Naive thymus-derived CD8-positive, alpha-beta T cell (primary cell): ENCODE data around the gene STK32B. TPM values are rescaled to one million over a fixed set of nuclear protein-coding genes. Genes with fewer than 3 reads are reported as not detected.

ENCODE experiments used
- ATAC-seq, 2 donors: fragments of 150-1000 bp; cut with Tn5 transposase in 1 of 2; sonication (Bioruptor Pico), chemical (Tn5 transposase) in 1 of 2; 1 replicate in 1 of 2; 2 replicates in 1 of 2; pipeline ENCODE4 v1.10.0; 2021; ENCODE audit warnings: mild to moderate bottlenecking in 2 of 2, moderate library complexity in 2 of 2
- POLR2A ChIA-PET: fragments of 350-600 bp; sonication (Branson Sonifier 250); formaldehyde crosslinking; loops from one replicate; lab custom pipeline; 2021; ENCODE audit warnings: antibody characterized with exemption; lab: Charles Lee
- DNase-seq, 10 donors: peaks; one replicate each; pipeline versions ENCODE4 v3.0.0 to v3.0.0-alpha.2; 2020 to 2022
- H3K27ac Mint-ChIP-seq, 10 donors: one replicate each; pipeline ENCODE4 v1.8.0; 2020 to 2022; ENCODE audit warnings: mild to moderate bottlenecking in 10 of 10, mixed read lengths in 10 of 10, moderate library complexity in 4 of 10, inconsistent platforms in 1 of 10
- H3K27me3 Mint-ChIP-seq, 5 donors: one replicate each; pipeline ENCODE4 v1.8.0; 2021 to 2022; ENCODE audit warnings: mixed read lengths in 5 of 5
- H3K36me3 Mint-ChIP-seq, 3 donors: one replicate each; pipeline ENCODE4 v1.8.0; 2020 to 2022; ENCODE audit warnings: mixed read lengths in 3 of 3, mild to moderate bottlenecking in 2 of 3, inconsistent platforms in 1 of 3
- H3K4me1 Mint-ChIP-seq, 4 donors: one replicate each; pipeline ENCODE4 v1.8.0; 2021 to 2022; ENCODE audit warnings: mixed read lengths in 4 of 4
- H3K4me3 Mint-ChIP-seq, 10 donors: one replicate each; pipeline ENCODE4 v1.8.0; 2020 to 2022; ENCODE audit warnings: mild to moderate bottlenecking in 10 of 10, mixed read lengths in 10 of 10, moderate library complexity in 6 of 10, inconsistent platforms in 1 of 10
- H3K9me3 Mint-ChIP-seq, 9 donors: one replicate each; pipeline ENCODE4 v1.8.0; 2020 to 2022; ENCODE audit warnings: mixed read lengths in 9 of 9, mild to moderate bottlenecking in 3 of 9, inconsistent platforms in 1 of 9, moderate library complexity in 1 of 9
- polyA plus RNA-seq, 3 donors: library from polyadenylated mRNA; unstranded; fragments of 300-500 nt; fragmentation: Illumina TruSeq; gene quantifications; one replicate each; pipeline ENCODE4 v1.2.3, GENCODE V29; 2021
- total RNA-seq, 8 experiments: library from RNA in 2 of 8; stranded (reverse) in 2 of 8; gene quantifications; one replicate each; pipeline ENCODE4 v1.2.3 and lab custom pipeline; 2021 to 2026

STK32B gene
- total and polyA plus RNA-seq, 5 experiments from 2014 or later, result not detected

GRCh38 chr4:5387457-5387856, 336.2 kb downstream of the STK32B start:
- no peak overlapping the region for H3K27ac Mint-ChIP-seq
- no peaks in the 10 kb centered on the region for H3K36me3 Mint-ChIP-seq
- peaks cover 0 to 13% (median 6%) of the 10 kb centered on the region in 4 donors for H3K4me1 Mint-ChIP-seq
- peaks cover 0 to 1% (median 0%) of the 10 kb centered on the region in 9 donors for H3K9me3 Mint-ChIP-seq
- no peak for DNase-seq
- POLR2A ChIA-PET, result no interaction called here
- H3K27me3 Mint-ChIP-seq, result peaks cover 0 to 8% (median 4%) of the 10 kb centered on the region in 5 donors
- no peak overlapping the region for H3K4me3 Mint-ChIP-seq
- ATAC-seq, result no peak

GRCh38 chr4:5389756-5390310, 338.6 kb downstream of the STK32B start:
- peaks cover 0 to 6% (median 4%) of the 10 kb centered on the region in 4 donors for H3K4me1 Mint-ChIP-seq
- DNase-seq, result no peak
- no peaks in the 10 kb centered on the region for H3K36me3 Mint-ChIP-seq
- H3K27ac Mint-ChIP-seq, result no peak overlapping the region
- H3K4me3 Mint-ChIP-seq, result no peak overlapping the region
- no peaks in the 10 kb centered on the region for H3K27me3 Mint-ChIP-seq
- ATAC-seq, result no peak
- POLR2A ChIA-PET, result no interaction called here
- no peaks in the 10 kb centered on the region for H3K9me3 Mint-ChIP-seq

GRCh38 chr4:5391492-5391891, 340.2 kb downstream of the STK32B start:
- POLR2A ChIA-PET, result no interaction called here
- Mint-ChIP-seq H3K4me3 (no peak overlapping the region), H3K36me3 (no peaks in the 10 kb centered on the region), H3K9me3 (no peaks in the 10 kb centered on the region), H3K4me1 (no peaks in the 10 kb centered on the region), H3K27ac (no peak overlapping the region), H3K27me3 (no peaks in the 10 kb centered on the region)
- DNase-seq (no peak), ATAC-seq (no peak)

GRCh38 chr4:5393911-5394513, 342.7 kb downstream of the STK32B start:
- POLR2A ChIA-PET, result no interaction called here
- Mint-ChIP-seq H3K4me1 (no peaks in the 10 kb centered on the region), H3K27ac (no peak overlapping the region), H3K9me3 (no peaks in the 10 kb centered on the region), H3K4me3 (no peak overlapping the region), H3K36me3 (no peaks in the 10 kb centered on the region), H3K27me3 (no peaks in the 10 kb centered on the region)
- DNase-seq, result no peak
- no peak for ATAC-seq

GRCh38 chr4:5395781-5396180, 344.5 kb downstream of the STK32B start:
- POLR2A ChIA-PET, result no interaction called here
- Mint-ChIP-seq H3K36me3 (no peaks in the 10 kb centered on the region), H3K4me1 (no peaks in the 10 kb centered on the region), H3K27ac (peak overlapping the region in 1 of 10 donors; percentile 31), H3K9me3 (no peaks in the 10 kb centered on the region), H3K4me3 (no peak overlapping the region), H3K27me3 (peaks cover 0 to 4% (median 0%) of the 10 kb centered on the region in 5 donors)
- no peak for DNase-seq
- ATAC-seq, result no peak

- Mint-ChIP-seq H3K27ac (no peak overlapping the region), H3K9me3 (peaks cover 0 to 13% (median 3%) of the 10 kb centered on the region in 9 donors), H3K4me1 (no peaks in the 10 kb centered on the region), H3K4me3 (no peak overlapping the region), H3K36me3 (peaks cover 0 to 4% (median 0%) of the 10 kb centered on the region in 3 donors), H3K27me3 (peaks cover 0 to 4% (median 2%) of the 10 kb centered on the region in 5 donors)
- ATAC-seq (no peak), DNase-seq (no peak)
- POLR2A ChIA-PET, result no interaction called here
These were observed 346.8 kb downstream of the STK32B start for GRCh38 chr4:5398056-5398455.

- H3K27ac Mint-ChIP-seq, result no peak overlapping the region
- peaks cover 0 to 8% (median 2%) of the 10 kb centered on the region in 5 donors for H3K27me3 Mint-ChIP-seq
- peaks cover 0 to 4% (median 0%) of the 10 kb centered on the region in 3 donors for H3K36me3 Mint-ChIP-seq
- DNase-seq (no peak), ATAC-seq (no peak)
- peaks cover 0 to 13% (median 7%) of the 10 kb centered on the region in 9 donors for H3K9me3 Mint-ChIP-seq
- no peak overlapping the region for H3K4me3 Mint-ChIP-seq
- POLR2A ChIA-PET, result no interaction called here
- H3K4me1 Mint-ChIP-seq, result no peaks in the 10 kb centered on the region
These were observed 347.8 kb downstream of the STK32B start for GRCh38 chr4:5399124-5399523.

GRCh38 chr4:5399790-5400421, 348.6 kb downstream of the STK32B start:
- Mint-ChIP-seq H3K4me3 (no peak overlapping the region), H3K4me1 (no peaks in the 10 kb centered on the region), H3K36me3 (peaks cover 0 to 4% (median 0%) of the 10 kb centered on the region in 3 donors), H3K27me3 (peaks cover 0 to 8% (median 2%) of the 10 kb centered on the region in 5 donors), H3K27ac (no peak overlapping the region), H3K9me3 (peaks cover 0 to 13% (median 7%) of the 10 kb centered on the region in 9 donors)
- POLR2A ChIA-PET, result no interaction called here
- no peak for DNase-seq
- no peak for ATAC-seq

- no peak overlapping the region for H3K27ac Mint-ChIP-seq
- POLR2A ChIA-PET, result no interaction called here
- H3K9me3 Mint-ChIP-seq, result peaks cover 0 to 34% (median 20%) of the 10 kb centered on the region in 9 donors
- H3K4me3 Mint-ChIP-seq, result no peak overlapping the region
- peaks cover 0 to 8% (median 2%) of the 10 kb centered on the region in 5 donors for H3K27me3 Mint-ChIP-seq
- DNase-seq, result no peak
- H3K36me3 Mint-ChIP-seq, result peaks cover 0 to 21% (median 2%) of the 10 kb centered on the region in 3 donors
- H3K4me1 Mint-ChIP-seq, result no peaks in the 10 kb centered on the region
- no peak for ATAC-seq
These were observed 352.6 kb downstream of the STK32B start for GRCh38 chr4:5403746-5404497.

GRCh38 chr4:5409237-5409636, 358.0 kb downstream of the STK32B start:
- no peak for DNase-seq
- Mint-ChIP-seq H3K4me3 (no peak overlapping the region), H3K27me3 (peaks cover 0 to 5% (median 0%) of the 10 kb centered on the region in 5 donors), H3K9me3 (peaks cover 0 to 27% (median 13%) of the 10 kb centered on the region in 9 donors), H3K27ac (no peak overlapping the region), H3K36me3 (peaks cover 0 to 17% (median 2%) of the 10 kb centered on the region in 3 donors), H3K4me1 (no peaks in the 10 kb centered on the region)
- POLR2A ChIA-PET, result no interaction called here
- no peak for ATAC-seq

GRCh38 chr4:5409972-5410618, 358.8 kb downstream of the STK32B start:
- POLR2A ChIA-PET, result no interaction called here
- H3K4me1 Mint-ChIP-seq, result no peaks in the 10 kb centered on the region
- no peak overlapping the region for H3K27ac Mint-ChIP-seq
- no peak for ATAC-seq
- H3K27me3 Mint-ChIP-seq, result peaks cover 0 to 5% (median 0%) of the 10 kb centered on the region in 5 donors
- H3K9me3 Mint-ChIP-seq, result peaks cover 0 to 27% (median 13%) of the 10 kb centered on the region in 9 donors
- DNase-seq, result no peak
- H3K36me3 Mint-ChIP-seq, result peaks cover 0 to 17% (median 2%) of the 10 kb centered on the region in 3 donors
- H3K4me3 Mint-ChIP-seq, result no peak overlapping the region

GRCh38 chr4:5412296-5412695, 361.0 kb downstream of the STK32B start:
- H3K36me3 Mint-ChIP-seq, result peaks cover 0 to 2% (median 0%) of the 10 kb centered on the region in 3 donors
- no peak overlapping the region for H3K4me3 Mint-ChIP-seq
- peaks cover 3 to 12% (median 5%) of the 10 kb centered on the region in 9 donors for H3K9me3 Mint-ChIP-seq
- peaks cover 0 to 7% (median 0%) of the 10 kb centered on the region in 4 donors for H3K4me1 Mint-ChIP-seq
- DNase-seq (no peak), ATAC-seq (no peak)
- H3K27me3 Mint-ChIP-seq, result peaks cover 0 to 5% (median 0%) of the 10 kb centered on the region in 5 donors
- POLR2A ChIA-PET, result no interaction called here
- H3K27ac Mint-ChIP-seq, result no peak overlapping the region
